ENCODE measurements around the gene ARHGDIA.

Gene ARHGDIA

GRCh38 chr17:81817758-81818147 lies 53.4 kb downstream of the ARHGDIA start:
- no peak overlapping the region for H3K4me3 ChIP-seq (ENCODE audit: low read depth, low read length)
- no peaks in the 10 kb centered on the region for H3K4me1 ChIP-seq (ENCODE audit: control insufficient read depth, insufficient read depth, low read length, unreplicated experiment)
- no peak overlapping the region for H2AFZ ChIP-seq (ENCODE audit: low read length, unreplicated experiment)
- H3K36me3 ChIP-seq (ENCODE audit: insufficient read depth, low read length), result no peaks in the 10 kb centered on the region
- no peaks in the 10 kb centered on the region for H3K79me2 ChIP-seq (ENCODE audit: control insufficient read depth, insufficient read depth, low read length, unreplicated experiment)
- no peak overlapping the region for H3K27ac ChIP-seq (ENCODE audit: low read depth, low read length)
- no peaks in the 10 kb centered on the region for H3K27me3 ChIP-seq (ENCODE audit: insufficient read depth, low read length)
